Neural progenitor cell (in vitro differentiated cells): ENCODE results near the gene XAGE3.
"Not testable (repeated sequence)": the region's sequence is repeated elsewhere in the genome, so short reads cannot be mapped to it uniquely, and the experiment has no call there.

Experiments
- EZH2 ChIP-seq: fragments of 200-600 bp; sonication (generic); IDR thresholded peaks from 2 replicates; pipeline ENCODE4 v1.6.1; 2017; ENCODE audit warnings: antibody characterized with exemption, mild to moderate bottlenecking, moderate library complexity
- EZH2phosphoT487 ChIP-seq: fragments of 200-600 bp; sonication (generic); IDR thresholded peaks from 2 replicates; pipeline ENCODE4 v1.6.1; 2017; ENCODE audit warnings: antibody characterized with exemption
- TF ChIP-seq, protein P1 (sequence below): fragments of 200-600 bp; sonication (generic); IDR thresholded peaks from 2 replicates; pipeline ENCODE4 v1.5.1; 2017; ENCODE audit warnings: antibody characterized with exemption, mild to moderate bottlenecking

DNA sequence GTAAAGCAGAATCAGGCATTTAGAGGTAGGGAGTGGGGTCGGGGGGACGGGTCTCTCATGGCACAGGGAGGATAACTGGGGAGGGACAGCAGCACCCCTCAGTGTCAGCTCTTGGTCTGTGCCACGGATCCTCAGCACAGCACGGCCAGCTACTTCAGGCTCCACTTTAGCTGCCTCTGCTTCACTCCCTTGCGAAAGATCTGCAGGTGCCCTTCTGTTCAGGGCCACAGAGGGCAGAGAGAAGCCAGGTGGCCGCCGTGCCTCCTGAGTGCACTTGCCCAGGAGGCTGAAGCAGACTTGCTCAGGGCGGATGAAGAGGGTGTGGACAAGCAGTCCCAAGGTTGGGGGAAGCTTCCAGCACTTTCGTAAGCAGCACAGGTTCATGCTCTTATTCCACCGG lies 19.6 kb upstream of the XAGE3 start:
- TF ChIP-seq, protein P1, sequence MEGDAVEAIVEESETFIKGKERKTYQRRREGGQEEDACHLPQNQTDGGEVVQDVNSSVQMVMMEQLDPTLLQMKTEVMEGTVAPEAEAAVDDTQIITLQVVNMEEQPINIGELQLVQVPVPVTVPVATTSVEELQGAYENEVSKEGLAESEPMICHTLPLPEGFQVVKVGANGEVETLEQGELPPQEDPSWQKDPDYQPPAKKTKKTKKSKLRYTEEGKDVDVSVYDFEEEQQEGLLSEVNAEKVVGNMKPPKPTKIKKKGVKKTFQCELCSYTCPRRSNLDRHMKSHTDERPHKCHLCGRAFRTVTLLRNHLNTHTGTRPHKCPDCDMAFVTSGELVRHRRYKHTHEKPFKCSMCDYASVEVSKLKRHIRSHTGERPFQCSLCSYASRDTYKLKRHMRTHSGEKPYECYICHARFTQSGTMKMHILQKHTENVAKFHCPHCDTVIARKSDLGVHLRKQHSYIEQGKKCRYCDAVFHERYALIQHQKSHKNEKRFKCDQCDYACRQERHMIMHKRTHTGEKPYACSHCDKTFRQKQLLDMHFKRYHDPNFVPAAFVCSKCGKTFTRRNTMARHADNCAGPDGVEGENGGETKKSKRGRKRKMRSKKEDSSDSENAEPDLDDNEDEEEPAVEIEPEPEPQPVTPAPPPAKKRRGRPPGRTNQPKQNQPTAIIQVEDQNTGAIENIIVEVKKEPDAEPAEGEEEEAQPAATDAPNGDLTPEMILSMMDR, result not testable (repeated sequence)
- not testable (repeated sequence) for TF ChIP-seq EZH2phosphoT487, EZH2
